Measurements from ENCODE around the gene FITM1.

Gene FITM1

GRCh38 chr14:24138396-24139271 is 8.2 kb downstream of the FITM1 start:
- H3K4me3 ChIP-seq (ENCODE audit: control insufficient read depth, low read depth, low read length), result no peak overlapping the region
- DNase-seq (ENCODE audit: low read depth), result no peak
- TF ChIP-seq CTCF (conservative IDR thresholded peaks at IDR 0.05; ENCODE audit: control insufficient read depth, insufficient read depth, low read depth, low read length), result no peak

- no peak for TF ChIP-seq CTCF (conservative IDR thresholded peaks at IDR 0.05; ENCODE audit: control insufficient read depth, insufficient read depth, low read depth, low read length)
- H3K4me3 ChIP-seq (ENCODE audit: control insufficient read depth, low read depth, low read length), result no peak overlapping the region
- no peak for DNase-seq (ENCODE audit: low read depth)
Measured at GRCh38 chr14:24139272-24139934, 8.9 kb downstream of the FITM1 start.

GRCh38 chr14:24141097-24141880 is 10.8 kb downstream of the FITM1 start, which contains the start of gene EMC9:
Gene EMC9 (minus strand): TSS chr14:24141591. CDS start chr14:24141304, 287 bp downstream.
- peak within 1 kb of the TSS; percentile 86 for H3K4me3 ChIP-seq (ENCODE audit: control insufficient read depth, low read depth, low read length)
- TF ChIP-seq CTCF (conservative IDR thresholded peaks at IDR 0.05; ENCODE audit: control insufficient read depth, insufficient read depth, low read depth, low read length), result peak; percentile 32
- DNase-seq (ENCODE audit: low read depth), result peak; percentile 98

- peak; percentile 83 for DNase-seq (ENCODE audit: low read depth)
- no peak overlapping the region for H3K4me3 ChIP-seq (ENCODE audit: control insufficient read depth, low read depth, low read length)
- TF ChIP-seq CTCF (conservative IDR thresholded peaks at IDR 0.05; ENCODE audit: control insufficient read depth, insufficient read depth, low read depth, low read length), result no peak
Measured at GRCh38 chr14:24143511-24143910, 13.1 kb downstream of the FITM1 start.

- DNase-seq (ENCODE audit: low read depth), result no peak
- TF ChIP-seq CTCF (conservative IDR thresholded peaks at IDR 0.05; ENCODE audit: control insufficient read depth, insufficient read depth, low read depth, low read length), result no peak
- no peak overlapping the region for H3K4me3 ChIP-seq (ENCODE audit: control insufficient read depth, low read depth, low read length)
Measured at GRCh38 chr14:24144451-24144850, 14.0 kb downstream of the FITM1 start.

- H3K4me3 ChIP-seq (ENCODE audit: control insufficient read depth, low read depth, low read length), result peak overlapping the region; percentile 73
- no peak for TF ChIP-seq CTCF (conservative IDR thresholded peaks at IDR 0.05; ENCODE audit: control insufficient read depth, insufficient read depth, low read depth, low read length)
- no peak for DNase-seq (ENCODE audit: low read depth)
Measured at GRCh38 chr14:24145219-24145618, 14.8 kb downstream of the FITM1 start.
